ENCODE data around the gene ANGPTL2. TPM values are rescaled to one million over a fixed set of nuclear protein-coding genes. Genes with fewer than 3 reads are reported as not detected.

ANGPTL2 gene
- total RNA-seq, 1 donor from 2014 or later, result 4.9 TPM

GRCh38 chr9:127075624-127076372 is 46.6 kb downstream of the ANGPTL2 start:
- Histone ChIP-seq H3K27me3 (ENCODE audit: control insufficient read depth, insufficient read depth, low read length) (no peaks in the 10 kb centered on the region), H3K4me3 (ENCODE audit: low read depth, low read length) (no peak overlapping the region), H3K36me3 (ENCODE audit: control insufficient read depth, insufficient read depth, low read length) (no peaks in the 10 kb centered on the region)
- no peak for DNase-seq (ENCODE audit: low read depth)
- no peak for TF ChIP-seq CTCF (IDR thresholded peaks at IDR 0.05; ENCODE audit: insufficient read depth, low read length, poor library complexity, severe bottlenecking)

GRCh38 chr9:127074561-127075548 is 47.6 kb downstream of the ANGPTL2 start:
- no peak for DNase-seq (ENCODE audit: low read depth)

GRCh38 chr9:127067603-127068220 is 54.7 kb downstream of the ANGPTL2 start:
- H3K4me3 ChIP-seq (ENCODE audit: low read depth, low read length), result no peak overlapping the region
- no peaks in the 10 kb centered on the region for H3K36me3 ChIP-seq (ENCODE audit: control insufficient read depth, insufficient read depth, low read length)
- no peaks in the 10 kb centered on the region for H3K27me3 ChIP-seq (ENCODE audit: control insufficient read depth, insufficient read depth, low read length)
- no peak for TF ChIP-seq CTCF (IDR thresholded peaks at IDR 0.05; ENCODE audit: insufficient read depth, low read length, poor library complexity, severe bottlenecking)
- no peak for DNase-seq (ENCODE audit: low read depth)

More at GRCh38 chr9:127074561-127075548, 47.6 kb downstream of the ANGPTL2 start:
- TF ChIP-seq CTCF (IDR thresholded peaks at IDR 0.05; ENCODE audit: insufficient read depth, low read length, poor library complexity, severe bottlenecking), result no peak
- H3K27me3 ChIP-seq (ENCODE audit: control insufficient read depth, insufficient read depth, low read length), result no peaks in the 10 kb centered on the region
- no peaks in the 10 kb centered on the region for H3K36me3 ChIP-seq (ENCODE audit: control insufficient read depth, insufficient read depth, low read length)
- no peak overlapping the region for H3K4me3 ChIP-seq (ENCODE audit: low read depth, low read length)

GRCh38 chr9:127066851-127067136 is 55.6 kb downstream of the ANGPTL2 start:
- H3K4me3 ChIP-seq (ENCODE audit: low read depth, low read length), result no peak overlapping the region
- TF ChIP-seq CTCF (IDR thresholded peaks at IDR 0.05; ENCODE audit: insufficient read depth, low read length, poor library complexity, severe bottlenecking), result no peak
- DNase-seq (ENCODE audit: low read depth), result no peak
- no peaks in the 10 kb centered on the region for H3K36me3 ChIP-seq (ENCODE audit: control insufficient read depth, insufficient read depth, low read length)
- no peaks in the 10 kb centered on the region for H3K27me3 ChIP-seq (ENCODE audit: control insufficient read depth, insufficient read depth, low read length)

GRCh38 chr9:127066060-127066850 is 56.2 kb downstream of the ANGPTL2 start:
- Histone ChIP-seq H3K36me3 (ENCODE audit: control insufficient read depth, insufficient read depth, low read length) (no peaks in the 10 kb centered on the region), H3K4me3 (ENCODE audit: low read depth, low read length) (no peak overlapping the region), H3K27me3 (ENCODE audit: control insufficient read depth, insufficient read depth, low read length) (no peaks in the 10 kb centered on the region)
- no peak for DNase-seq (ENCODE audit: low read depth)
- no peak for TF ChIP-seq CTCF (IDR thresholded peaks at IDR 0.05; ENCODE audit: insufficient read depth, low read length, poor library complexity, severe bottlenecking)
